NCI-H2196 treated with DMSO at 0.1 percent for 48 hours (cell line): ENCODE results near the gene FUT4.

Experiments used
- DNase-seq: peaks from one replicate; lab custom pipeline; 2025; ENCODE audit not compliant: unreplicated experiment; lab: John Stamatoyannopoulos, UW

FUT4 gene

DNA sequence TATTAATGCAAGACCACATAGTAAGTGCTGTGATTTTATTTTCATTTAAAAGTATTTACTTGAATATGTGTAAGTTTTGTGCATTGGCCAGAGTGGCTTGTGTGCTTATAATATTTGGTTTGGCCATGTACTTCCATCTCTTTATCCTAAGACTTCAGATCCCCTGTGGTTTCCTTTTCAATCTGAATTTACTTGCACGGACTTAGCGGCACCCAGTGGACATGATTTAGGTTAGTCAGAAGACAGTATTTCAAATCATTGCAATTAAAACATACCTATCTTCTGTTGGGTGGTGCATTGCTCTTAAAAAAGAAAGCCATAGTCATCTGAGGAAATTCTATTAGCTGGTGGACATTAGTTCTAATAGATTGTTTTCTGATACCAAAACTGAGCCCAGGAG lies 54.2 kb downstream of the FUT4 start:
- DNase-seq = no peak
